GM12891 (cell line): ENCODE results near the gene EXO1.
A peak's percentile ranks its signal among the peaks of the same experiment; 100 is the strongest.

ENCODE experiments used
- DNase-seq: peaks from one replicate; pipeline ENCODE4 v3.0.0; 2011; ENCODE audit warnings: low spot score; ENCODE audit not compliant: insufficient read length
- FAIRE-seq: peaks from 2 replicates; lab custom pipeline; 2011; peaks lifted over from hg19 to GRCh38; lab: Jason Lieb, UNC
- PAX5 ChIP-seq: IDR thresholded peaks from 2 replicates; pipeline ENCODE4 v1.6.1; 2011; ENCODE audit warnings: low read length, moderate library complexity, mild to moderate bottlenecking; ENCODE audit not compliant: insufficient read depth, severe bottlenecking
- POLR2A ChIP-seq: IDR thresholded peaks from 2 replicates; pipeline ENCODE4 v1.6.1; 2011; ENCODE audit warnings: low read depth, low read length, control low read depth
- POLR2AphosphoS5 ChIP-seq: IDR thresholded peaks from 2 replicates; pipeline ENCODE4 v1.6.1; 2011; ENCODE audit warnings: low read depth, low read length, control low read depth
- POU2F2 ChIP-seq: IDR thresholded peaks from 2 replicates; pipeline ENCODE4 v1.6.1; 2011; ENCODE audit warnings: low read depth, mild to moderate bottlenecking, control low read depth, low read length, moderate library complexity
- SPI1 ChIP-seq: IDR thresholded peaks from 2 replicates; pipeline ENCODE4 v1.6.1; 2011; ENCODE audit warnings: low read depth, low read length, control low read depth
- TAF1 ChIP-seq: IDR thresholded peaks from 2 replicates; pipeline ENCODE4 v1.6.1; 2011; ENCODE audit warnings: low read depth, low read length, control low read depth

EXO1 gene

GRCh38 chr1:241836941-241837340 is 11.1 kb upstream of the EXO1 start:
- DNase-seq (no peak), FAIRE-seq (no peak)
- no peak for TF ChIP-seq SPI1
- TF ChIP-seq POLR2AphosphoS5, result no peak
- no peak for TF ChIP-seq POU2F2
- no peak for TF ChIP-seq TAF1
- TF ChIP-seq POLR2A, result no peak
- no peak for TF ChIP-seq PAX5

GRCh38 chr1:241837416-241837815 is 10.6 kb upstream of the EXO1 start:
- no peak for TF ChIP-seq PAX5
- DNase-seq (no peak), FAIRE-seq (peak; percentile 16)

GRCh38 chr1:241837901-241838300 is 10.1 kb upstream of the EXO1 start:
- peak; percentile 20 for FAIRE-seq
- DNase-seq, result no peak
- no peak for TF ChIP-seq TAF1
- TF ChIP-seq POLR2AphosphoS5, result no peak
- TF ChIP-seq SPI1, result no peak
- TF ChIP-seq POU2F2, result no peak
- TF ChIP-seq PAX5, result no peak
- TF ChIP-seq POLR2A, result no peak

- DNase-seq (no peak), FAIRE-seq (no peak)
- TF ChIP-seq PAX5, result no peak
These were observed 9.1 kb upstream of the EXO1 start for GRCh38 chr1:241838897-241839296.

- DNase-seq (no peak), FAIRE-seq (peak; percentile 84)
These were observed 8.5 kb upstream of the EXO1 start for GRCh38 chr1:241839369-241839979.

GRCh38 chr1:241840164-241840563 is 7.8 kb upstream of the EXO1 start:
- no peak for TF ChIP-seq PAX5
- no peak for TF ChIP-seq TAF1
- TF ChIP-seq POU2F2, result no peak
- FAIRE-seq (no peak), DNase-seq (no peak)

More at GRCh38 chr1:241839369-241839979, 8.5 kb upstream of the EXO1 start:
- no peak for TF ChIP-seq SPI1
- no peak for TF ChIP-seq POU2F2
- no peak for TF ChIP-seq POLR2AphosphoS5
- no peak for TF ChIP-seq TAF1
- no peak for TF ChIP-seq POLR2A
- no peak for TF ChIP-seq PAX5

GRCh38 chr1:241841691-241842090 is 6.3 kb upstream of the EXO1 start:
- DNase-seq, result no peak
- TF ChIP-seq POLR2A, result no peak
- TF ChIP-seq POU2F2, result no peak
- TF ChIP-seq PAX5, result no peak
- no peak for TF ChIP-seq POLR2AphosphoS5
- TF ChIP-seq SPI1, result no peak
- no peak for TF ChIP-seq TAF1
- no peak for FAIRE-seq

GRCh38 chr1:241842565-241842964 is 5.4 kb upstream of the EXO1 start:
- FAIRE-seq (no peak), DNase-seq (no peak)
- no peak for TF ChIP-seq TAF1
- TF ChIP-seq POLR2A, result no peak
- TF ChIP-seq PAX5, result no peak
- TF ChIP-seq SPI1, result no peak
- no peak for TF ChIP-seq POLR2AphosphoS5
- no peak for TF ChIP-seq POU2F2

- no peak for FAIRE-seq
- TF ChIP-seq SPI1 (no peak), POU2F2 (no peak), TAF1 (no peak), POLR2AphosphoS5 (no peak), POLR2A (no peak), PAX5 (no peak)
- no peak for DNase-seq
These were observed 3.4 kb upstream of the EXO1 start for GRCh38 chr1:241844593-241844992.

GRCh38 chr1:241846375-241846774 is 1.6 kb upstream of the EXO1 start:
- TF ChIP-seq POU2F2 (no peak), PAX5 (no peak), TAF1 (no peak), POLR2A (no peak), POLR2AphosphoS5 (no peak), SPI1 (no peak)

More at GRCh38 chr1:241846375-241846774, 1.6 kb upstream of the EXO1 start:
- DNase-seq (no peak), FAIRE-seq (no peak)
